Ascending aorta (tissue), 2 donors: ENCODE results near the gene SYDE1. TPM values are rescaled to one million over a fixed set of nuclear protein-coding genes. Genes with fewer than 3 reads are reported as not detected.
A peak's percentile ranks its signal among the peaks of the same experiment; 100 is the strongest.

Experiments used
- DNase-seq, 2 donors: peaks; one replicate each; pipeline ENCODE4 v3.0.0-alpha.2; 2019; ENCODE audit warnings: low spot score in 2 of 2
- H3K27ac ChIP-seq, 2 donors: fragments of 200-600 bp; sonication (generic); one replicate each; pipeline ENCODE4 v1.5.1; 2016 to 2017; ENCODE audit warnings: mild to moderate bottlenecking in 1 of 2
- H3K27me3 ChIP-seq: fragments of 200-600 bp; sonication (generic); one replicate; pipeline ENCODE4 v1.5.1; 2017
- H3K36me3 ChIP-seq, 2 donors: fragments of 200-600 bp; sonication (generic); one replicate each; pipeline ENCODE4 v1.5.1; 2016
- H3K4me1 ChIP-seq, 2 donors: fragments of 200-600 bp; sonication (generic); one replicate each; pipeline ENCODE4 v1.5.1; 2016 to 2017; ENCODE audit warnings: mild to moderate bottlenecking in 1 of 2
- H3K4me3 ChIP-seq, 2 donors: fragments of 200-600 bp; sonication (generic); one replicate each; pipeline ENCODE4 v1.5.1; 2016 to 2017; ENCODE audit warnings: mild to moderate bottlenecking in 1 of 2
- H3K9me3 ChIP-seq, 2 donors: fragments of 200-600 bp; sonication (generic); one replicate each; pipeline ENCODE4 v1.5.1; 2016
- CTCF ChIP-seq, 3 experiments: fragments of 200-600 bp in 2 of 3; fragments of 450-650 bp in 1 of 3; sonication (generic) in 2 of 3; IDR thresholded peaks; one replicate each; pipeline ENCODE4 v1.5.1; 2016 to 2019; ENCODE audit warnings: antibody characterized with exemption in 3 of 3, mild to moderate bottlenecking in 1 of 3, moderate library complexity in 1 of 3
- intact Hi-C: fragments of 100-400 bp; cut with DNase I; formaldehyde crosslinking; loops from one replicate; pipeline ENCODE4 v1.15.1; 2023
- total RNA-seq: library from RNA; depleted of rRNA; stranded (reverse); fragments of >200 nt; gene quantifications from one replicate; pipeline ENCODE4 v1.1.0, GENCODE V29; 2016

The SYDE1 gene
- total RNA-seq, 1 donor from 2014 or later = 104 TPM

- no peaks in the 10 kb centered on the region for H3K4me1 ChIP-seq
- H3K36me3 ChIP-seq = peaks cover 75 to 94% of the 10 kb centered on the region in 2 donors
- H3K4me3 ChIP-seq = no peak overlapping the region
- TF ChIP-seq CTCF (IDR thresholded peaks at IDR 0.05) = no peak
- H3K27me3 ChIP-seq = no peaks in the 10 kb centered on the region
- intact Hi-C loops = no loop called here
- H3K9me3 ChIP-seq = no peaks in the 10 kb centered on the region
- H3K27ac ChIP-seq = peak overlapping the region; percentile 14 to 63
- no peak for DNase-seq
Measured at GRCh38 chr19:15115080-15115479, 7.9 kb downstream of the SYDE1 start.

GRCh38 chr19:15115762-15116615, 8.8 kb downstream of the SYDE1 start:
- no peak for DNase-seq
- Histone ChIP-seq H3K27me3 (no peaks in the 10 kb centered on the region), H3K4me1 (no peaks in the 10 kb centered on the region), H3K4me3 (no peak overlapping the region), H3K36me3 (peaks cover 78 to 94% of the 10 kb centered on the region in 2 donors), H3K27ac (peak overlapping the region; percentile 14 to 63), H3K9me3 (no peaks in the 10 kb centered on the region)
- no peak for TF ChIP-seq CTCF (IDR thresholded peaks at IDR 0.05)
- intact Hi-C loops = no loop called here

- H3K4me3 ChIP-seq = no peak overlapping the region
- H3K4me1 ChIP-seq = no peaks in the 10 kb centered on the region
- intact Hi-C loops = no loop called here
- H3K9me3 ChIP-seq = no peaks in the 10 kb centered on the region
- H3K36me3 ChIP-seq = peaks cover 76 to 91% of the 10 kb centered on the region in 2 donors
- H3K27me3 ChIP-seq = no peaks in the 10 kb centered on the region
- no peak for TF ChIP-seq CTCF (IDR thresholded peaks at IDR 0.05)
- H3K27ac ChIP-seq = no peak overlapping the region
- no peak for DNase-seq
Measured at GRCh38 chr19:15116856-15117255, 9.7 kb downstream of the SYDE1 start.

- Histone ChIP-seq H3K36me3 (peaks cover 70 to 83% of the 10 kb centered on the region in 2 donors), H3K4me3 (no peak overlapping the region), H3K27me3 (no peaks in the 10 kb centered on the region), H3K4me1 (no peaks in the 10 kb centered on the region), H3K9me3 (no peaks in the 10 kb centered on the region), H3K27ac (no peak overlapping the region)
- no peak for DNase-seq
- no peak for TF ChIP-seq CTCF (IDR thresholded peaks at IDR 0.05)
- intact Hi-C loops = no loop called here
Measured at GRCh38 chr19:15118248-15118647, 11.0 kb downstream of the SYDE1 start.

- DNase-seq = no peak
- TF ChIP-seq CTCF (IDR thresholded peaks at IDR 0.05) = no peak
- Histone ChIP-seq H3K4me3 (no peak overlapping the region), H3K27me3 (no peaks in the 10 kb centered on the region), H3K36me3 (peaks cover 66 to 76% of the 10 kb centered on the region in 2 donors), H3K9me3 (no peaks in the 10 kb centered on the region), H3K27ac (no peak overlapping the region), H3K4me1 (peaks cover 0 to 3% of the 10 kb centered on the region in 2 donors)
- intact Hi-C loops = no loop called here
Measured at GRCh38 chr19:15118789-15119494, 11.7 kb downstream of the SYDE1 start.
